NCI-H2107 treated with DMSO at 0.1 percent for 48 hours (cell line): ENCODE results near the gene TACR3.
"Not testable (repeated sequence)": the region's sequence is repeated elsewhere in the genome, so short reads cannot be mapped to it uniquely, and the experiment has no call there.

Experiments
- DNase-seq: peaks from one replicate; lab custom pipeline; 2025; ENCODE audit not compliant: unreplicated experiment; lab: John Stamatoyannopoulos, UW

TACR3 gene

GRCh38 chr4:103719830-103720207, at the start of gene TACR3:
TACR3 (minus strand) TSS chr4:103719985; CDS start chr4:103719675, 310 bp downstream.
- DNase-seq: no peak

GRCh38 chr4:103757631-103758030, 37.8 kb upstream of the TACR3 start:
- DNase-seq: no peak

GRCh38 chr4:103756741-103757140, 37.0 kb upstream of the TACR3 start:
- DNase-seq: no peak

GRCh38 chr4:103754844-103755243, 35.1 kb upstream of the TACR3 start:
- DNase-seq: no peak

- DNase-seq: no peak
These were observed 34.3 kb upstream of the TACR3 start for GRCh38 chr4:103753868-103754653.

GRCh38 chr4:103723150-103723549, 3.4 kb upstream of the TACR3 start:
- DNase-seq: not testable (repeated sequence)

- no peak for DNase-seq
These were observed 1.5 kb upstream of the TACR3 start for GRCh38 chr4:103721251-103721650.

- no peak for DNase-seq
These were observed 876 bp upstream of the TACR3 start for GRCh38 chr4:103720661-103721060.

GRCh38 chr4:103719105-103719829, 518 bp downstream of the TACR3 start:
- no peak for DNase-seq

GRCh38 chr4:103692615-103693014, 27.2 kb downstream of the TACR3 start:
- DNase-seq: no peak

GRCh38 chr4:103673983-103674382, 45.8 kb downstream of the TACR3 start:
- no peak for DNase-seq

- not testable (repeated sequence) for DNase-seq
These were observed 53.0 kb downstream of the TACR3 start for GRCh38 chr4:103666764-103667163.

GRCh38 chr4:103664436-103665075, 55.2 kb downstream of the TACR3 start:
- DNase-seq: no peak

- DNase-seq: no peak
These were observed 71.2 kb downstream of the TACR3 start for GRCh38 chr4:103648541-103648940.

GRCh38 chr4:103645991-103646390, 73.8 kb downstream of the TACR3 start:
- DNase-seq: no peak

GRCh38 chr4:103634236-103634635, 85.5 kb downstream of the TACR3 start:
- no peak for DNase-seq

- no peak for DNase-seq
These were observed 93.5 kb downstream of the TACR3 start for GRCh38 chr4:103626296-103626695.

GRCh38 chr4:103591841-103592240, 127.9 kb downstream of the TACR3 start:
- DNase-seq: no peak

GRCh38 chr4:103567591-103567990, 152.2 kb downstream of the TACR3 start:
- DNase-seq: no peak

- not testable (repeated sequence) for DNase-seq
These were observed 160.6 kb downstream of the TACR3 start for GRCh38 chr4:103559178-103559577.
